Stimulated activated CD8-positive, alpha-beta memory T cell treated with anti-CD3 and anti-CD28 coated beads, Interleukin-12 subunit alpha, Interleukin-12 subunit beta, amount 100 ng/mL, for 1 hour (primary cell): ENCODE data around the gene PDE4A.
"Not testable (repeated sequence)": the region's sequence is repeated elsewhere in the genome, so short reads cannot be mapped to it uniquely, and the experiment has no call there.

ENCODE experiments used
- DNase-seq: peaks from one replicate; pipeline ENCODE4 v3.0.0-alpha.2; 2020; ENCODE audit warnings: low read depth

PDE4A gene

DNA sequence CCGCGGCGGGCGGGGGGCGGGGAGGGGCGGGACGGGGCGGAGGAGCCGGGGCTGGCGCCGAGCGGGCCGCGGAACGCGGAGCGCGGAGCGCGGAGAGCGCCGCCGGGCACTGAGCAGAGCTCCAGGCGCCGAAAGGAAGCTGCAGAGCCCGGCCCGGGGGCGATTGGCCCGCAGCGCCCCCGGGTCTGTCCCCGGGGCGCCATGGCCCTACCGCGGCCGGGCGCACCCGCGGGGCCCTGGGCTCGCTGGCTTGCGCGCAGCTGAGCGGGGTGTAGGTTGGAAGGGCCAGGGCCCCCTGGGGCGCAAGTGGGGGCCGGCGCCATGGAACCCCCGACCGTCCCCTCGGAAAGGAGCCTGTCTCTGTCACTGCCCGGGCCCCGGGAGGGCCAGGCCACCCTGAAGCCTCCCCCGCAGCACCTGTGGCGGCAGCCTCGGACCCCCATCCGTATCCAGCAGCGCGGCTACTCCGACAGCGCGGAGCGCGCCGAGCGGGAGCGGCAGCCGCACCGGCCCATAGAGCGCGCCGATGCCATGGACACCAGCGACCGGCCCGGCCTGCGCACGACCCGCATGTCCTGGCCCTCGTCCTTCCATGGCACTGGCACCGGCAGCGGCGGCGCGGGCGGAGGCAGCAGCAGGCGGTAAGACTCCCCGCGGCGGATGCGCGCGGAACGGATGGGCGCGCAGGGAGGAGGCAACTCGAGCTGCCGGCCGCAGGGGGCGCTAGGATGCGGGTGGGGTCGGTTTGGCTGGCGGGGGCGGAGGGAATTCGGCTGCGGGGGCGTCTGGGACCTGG lies at the start of gene PDE4A:
PDE4A (plus strand) TSS at position 95 of the 796 bp plus-strand sequence; CDS start at position 322, 227 bp downstream.
- DNase-seq = no peak

DNA sequence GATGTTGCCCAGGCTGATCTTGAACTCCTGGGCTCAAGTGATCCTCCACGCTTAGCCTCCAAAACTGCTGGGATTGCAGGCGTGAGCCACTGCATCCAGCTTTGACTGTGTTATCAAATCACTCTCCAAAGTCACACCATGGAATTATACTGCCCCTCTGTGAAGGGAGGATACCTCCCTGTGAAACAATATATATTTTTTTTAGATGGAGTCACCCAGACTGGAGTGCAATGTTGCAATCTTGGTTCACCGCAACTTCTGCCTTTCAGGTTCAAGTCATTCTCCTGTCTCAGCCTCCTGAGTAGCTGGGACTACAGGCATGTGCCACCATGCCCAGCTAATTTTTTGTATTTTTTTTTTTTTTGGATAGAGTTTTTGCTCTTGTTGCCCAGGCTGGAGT lies 47.6 kb upstream of the PDE4A start:
- DNase-seq = no peak

DNA sequence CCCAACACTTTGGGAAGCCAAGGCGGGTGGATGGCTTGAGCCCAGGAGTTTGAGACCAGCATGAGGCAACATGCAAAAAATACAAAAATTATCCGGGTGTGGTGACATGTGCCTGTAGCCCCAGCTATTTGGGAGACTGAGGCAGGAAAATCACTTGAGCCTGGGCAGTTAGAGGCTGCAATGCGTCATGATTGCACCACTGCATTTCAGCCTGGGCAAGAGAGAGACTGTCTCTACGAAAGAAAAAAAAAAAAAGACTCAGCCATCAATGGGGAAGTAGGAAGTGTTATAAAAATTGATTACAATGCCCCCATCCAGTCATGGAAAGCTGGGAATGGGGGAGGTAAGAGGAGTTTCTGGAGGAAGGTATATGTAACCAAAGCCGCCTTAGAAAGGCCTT lies 45.4 kb upstream of the PDE4A start:
- DNase-seq = no peak

DNA sequence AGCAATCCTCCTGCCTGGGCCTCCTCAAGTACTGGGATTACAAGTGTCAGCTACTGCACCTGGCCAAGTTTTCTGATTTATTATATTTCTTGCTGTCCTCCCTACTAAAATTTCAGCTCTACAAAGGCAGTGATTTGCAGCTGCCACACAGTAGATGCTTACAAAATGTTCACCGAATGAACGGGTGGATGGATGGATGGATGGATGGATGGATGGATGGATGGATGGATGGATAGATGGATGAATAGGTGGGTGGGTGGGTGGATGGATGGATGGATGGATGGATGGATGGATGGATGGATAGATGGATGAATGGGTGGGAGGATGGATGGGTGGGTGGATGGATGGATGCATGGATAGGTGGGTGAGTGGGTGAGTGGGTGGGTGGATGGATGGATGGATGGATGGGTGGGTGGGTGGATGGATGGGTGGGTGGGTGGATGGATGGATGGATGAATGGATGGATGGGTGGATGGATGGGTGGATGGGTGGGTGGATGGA lies 43.1 kb upstream of the PDE4A start:
- not testable (repeated sequence) for DNase-seq

DNA sequence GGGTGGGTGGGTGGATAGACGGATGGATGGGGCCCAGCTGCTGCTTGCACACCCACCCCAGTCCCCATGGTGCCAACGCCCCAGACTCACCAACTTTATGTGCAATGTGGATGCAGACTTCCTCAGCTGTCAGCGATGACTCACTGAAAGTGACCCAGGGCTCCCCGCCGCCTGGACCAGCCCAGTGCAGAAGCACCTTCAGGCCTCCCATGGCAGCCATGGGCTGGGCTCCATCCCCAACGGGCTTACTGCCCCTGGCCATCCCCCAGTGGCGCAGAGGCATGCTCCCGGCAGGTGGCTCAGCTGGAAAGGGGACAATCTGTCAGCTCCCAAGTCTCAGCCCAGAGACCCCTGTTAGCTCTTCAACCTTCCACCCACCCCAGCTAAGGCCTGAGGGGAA lies 42.2 kb upstream of the PDE4A start:
- DNase-seq = no peak

DNA sequence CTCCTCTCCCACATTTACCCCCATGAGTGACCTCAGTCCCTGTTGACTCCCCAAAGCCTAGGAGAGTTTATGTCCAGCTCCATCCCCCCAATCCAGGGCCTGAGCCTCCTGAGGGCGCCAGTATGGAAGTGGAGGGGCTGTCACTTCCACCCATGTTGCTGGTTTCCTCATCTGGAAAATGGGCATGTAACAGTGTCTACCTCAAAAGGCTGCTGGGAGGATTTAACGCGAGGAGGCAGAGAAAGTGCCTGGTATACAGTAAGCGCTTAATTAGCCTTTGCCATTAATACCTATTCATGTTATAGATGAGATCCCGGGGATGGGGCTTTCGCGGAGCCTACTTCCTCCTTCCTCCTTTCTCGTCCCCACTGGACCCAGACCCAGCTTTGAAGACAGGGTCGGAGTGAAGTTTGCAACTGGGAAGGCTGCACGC lies 40.4 kb upstream of the PDE4A start:
- DNase-seq = no peak

DNA sequence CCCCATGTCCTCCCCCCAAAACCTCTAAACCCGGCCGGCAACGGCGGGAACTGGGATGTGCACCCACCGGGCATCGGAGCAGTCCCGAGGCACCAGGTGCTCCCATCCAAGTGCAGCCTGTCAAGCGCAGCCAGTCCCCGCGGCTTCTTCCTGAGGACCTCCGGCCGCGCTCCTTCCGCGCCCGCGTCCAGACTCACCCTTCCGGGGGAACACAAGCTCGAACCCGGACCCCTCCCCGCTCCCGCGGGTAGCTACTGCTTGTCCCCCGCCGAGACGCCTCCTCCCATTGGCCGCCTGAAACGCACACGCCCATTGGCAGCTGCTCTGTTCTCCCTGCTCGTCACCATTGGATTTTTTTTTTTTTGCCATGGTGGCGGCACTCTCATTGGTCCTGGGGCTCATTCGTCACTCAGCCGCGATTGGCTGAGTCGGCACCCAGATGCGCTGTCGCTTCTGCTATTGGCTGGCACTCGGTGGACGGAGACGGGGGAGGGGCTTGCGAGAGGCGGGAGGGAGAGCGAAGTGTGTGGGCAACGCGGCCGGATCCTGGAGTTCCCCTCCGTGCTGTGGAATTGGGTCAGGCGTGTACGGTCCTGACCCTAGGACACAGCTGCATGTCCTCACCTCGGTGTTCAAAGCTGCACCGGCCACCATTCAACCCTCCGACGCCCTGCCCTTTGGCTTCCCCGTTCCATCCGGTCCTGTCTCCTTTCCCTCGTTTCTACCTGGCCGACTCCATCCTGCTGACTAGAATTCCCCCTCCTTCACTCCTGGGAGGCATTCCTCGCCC lies 39.8 kb upstream of the PDE4A start, which contains the start of gene TYK2:
TYK2 (minus strand) TSS at position 260 of the 790 bp plus-strand sequence. CDS start 2,166 bp downstream, outside the sequence.
- DNase-seq = peak; percentile 93

DNA sequence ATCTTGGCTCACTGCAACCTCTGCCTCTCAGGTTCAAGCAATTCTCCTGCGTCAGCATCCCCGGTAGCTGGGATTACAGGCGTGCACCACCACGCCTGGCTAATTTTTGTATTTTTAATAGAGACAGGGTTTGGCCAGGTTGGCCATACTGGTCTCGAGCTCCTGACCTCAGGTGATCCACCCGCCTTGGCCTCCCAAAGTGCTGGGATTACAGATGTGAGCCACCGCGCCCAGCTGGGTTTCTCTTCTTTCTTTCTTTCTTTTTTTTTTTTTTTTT lies 37.2 kb upstream of the PDE4A start:
- not testable (repeated sequence) for DNase-seq

DNA sequence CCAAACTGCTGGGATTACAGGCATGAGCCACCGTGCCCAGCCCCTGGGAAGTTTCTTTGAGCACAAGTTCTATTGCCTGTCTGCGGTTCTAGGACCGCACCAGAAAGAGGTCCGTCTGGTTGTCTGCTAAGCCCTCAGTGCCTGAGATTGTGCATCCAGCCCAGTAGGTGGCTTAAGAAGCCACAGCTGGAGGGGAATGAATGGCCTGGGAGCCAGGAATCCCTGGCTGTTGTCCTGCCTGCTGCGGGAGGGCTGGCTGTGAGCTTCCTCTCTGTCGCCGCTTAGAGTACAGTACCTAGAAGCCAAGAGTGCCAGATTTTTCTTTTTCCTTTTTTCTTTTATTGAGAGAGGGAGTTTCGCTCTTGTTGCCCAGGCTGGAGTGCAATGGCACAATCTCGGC lies 35.8 kb upstream of the PDE4A start:
- no peak for DNase-seq

DNA sequence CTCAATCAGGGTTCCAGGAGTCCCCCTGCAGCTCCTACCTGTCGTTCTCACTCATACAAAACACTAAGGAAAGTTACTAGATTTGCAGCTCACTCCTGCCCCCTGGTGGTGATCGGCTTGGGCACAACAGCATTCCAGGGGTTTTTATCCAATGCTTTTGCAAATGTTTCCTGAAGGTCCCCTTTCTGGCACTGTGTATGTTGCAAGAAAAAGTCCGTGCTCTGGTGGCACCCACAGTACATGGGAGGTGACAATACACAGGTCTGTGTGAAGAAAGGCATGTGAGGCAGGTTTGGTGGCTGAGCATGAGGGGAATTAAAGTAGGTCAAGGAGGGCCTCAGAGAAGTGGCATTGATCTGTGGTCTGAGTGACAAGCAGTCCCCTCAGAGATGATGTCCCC lies 31.4 kb upstream of the PDE4A start:
- DNase-seq = peak; percentile 83

DNA sequence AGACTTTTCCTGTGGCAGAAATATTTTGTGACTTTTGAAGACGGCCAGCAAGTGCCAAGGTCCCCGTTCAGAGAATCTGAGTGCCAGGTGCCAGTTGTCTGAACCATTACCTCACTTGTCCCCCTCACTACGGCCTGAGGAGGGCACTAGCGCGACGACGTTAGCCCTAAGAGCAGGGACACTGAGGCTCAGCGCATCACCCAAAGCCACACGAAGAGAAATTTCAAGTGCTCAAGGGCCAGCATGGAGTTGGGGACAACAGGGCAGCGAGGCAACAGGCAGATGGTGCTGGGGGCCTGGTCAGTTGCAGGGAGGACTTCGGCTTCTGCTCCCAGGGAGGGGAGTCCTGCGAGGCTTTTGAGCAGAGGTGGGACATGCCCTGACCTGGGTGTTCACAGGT lies 30.5 kb upstream of the PDE4A start:
- no peak for DNase-seq

DNA sequence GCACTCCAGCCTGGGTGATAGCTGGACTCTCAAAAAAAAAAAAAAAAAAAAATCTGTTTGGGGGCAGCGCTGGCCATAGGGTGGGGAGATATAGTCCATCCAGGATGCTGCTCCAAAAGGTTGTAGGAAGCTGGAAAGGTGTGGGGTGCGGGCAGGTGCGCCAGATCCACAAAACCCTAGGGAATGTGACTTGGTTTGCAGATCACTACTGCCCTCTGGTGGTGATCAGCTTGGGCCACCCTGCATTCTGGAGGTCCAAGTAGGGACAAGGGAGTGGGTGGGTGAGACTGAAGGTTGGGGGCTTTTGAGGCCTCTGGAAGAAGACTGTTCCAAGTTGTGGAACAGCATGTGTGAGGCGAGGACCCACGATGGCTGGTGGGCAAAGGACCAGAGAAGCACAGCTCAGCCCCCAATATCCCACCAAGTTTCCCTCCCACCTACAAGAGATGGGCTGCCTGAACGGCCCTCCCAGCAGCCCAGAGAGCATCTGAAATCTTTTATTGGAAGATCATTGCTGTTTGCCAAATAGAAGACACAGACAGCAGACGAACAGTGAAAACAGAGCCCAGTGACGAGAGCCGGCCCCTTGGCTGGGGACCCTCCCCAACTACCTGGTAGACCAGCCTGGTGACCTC lies 29.6 kb upstream of the PDE4A start:
- DNase-seq = peak; percentile 57

DNA sequence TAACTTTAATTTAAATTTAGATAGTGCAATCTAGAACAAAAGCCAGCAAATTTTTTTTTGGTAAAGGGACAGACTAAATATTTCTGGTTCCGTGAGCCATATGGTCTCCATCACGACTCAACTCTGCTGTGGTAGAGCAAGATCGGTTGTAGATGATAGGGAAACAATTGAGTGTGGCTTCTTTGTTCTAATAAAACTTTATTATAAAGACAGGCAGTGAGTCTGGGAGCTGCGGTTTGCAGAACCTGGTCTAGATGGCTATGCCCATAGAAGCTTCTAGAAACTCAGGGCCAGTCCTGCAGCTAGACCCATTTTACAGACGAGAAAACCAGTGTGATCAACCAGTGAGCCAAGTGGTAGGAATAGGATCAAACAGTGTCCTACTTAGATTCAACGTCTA lies 28.2 kb upstream of the PDE4A start:
- DNase-seq = no peak

DNA sequence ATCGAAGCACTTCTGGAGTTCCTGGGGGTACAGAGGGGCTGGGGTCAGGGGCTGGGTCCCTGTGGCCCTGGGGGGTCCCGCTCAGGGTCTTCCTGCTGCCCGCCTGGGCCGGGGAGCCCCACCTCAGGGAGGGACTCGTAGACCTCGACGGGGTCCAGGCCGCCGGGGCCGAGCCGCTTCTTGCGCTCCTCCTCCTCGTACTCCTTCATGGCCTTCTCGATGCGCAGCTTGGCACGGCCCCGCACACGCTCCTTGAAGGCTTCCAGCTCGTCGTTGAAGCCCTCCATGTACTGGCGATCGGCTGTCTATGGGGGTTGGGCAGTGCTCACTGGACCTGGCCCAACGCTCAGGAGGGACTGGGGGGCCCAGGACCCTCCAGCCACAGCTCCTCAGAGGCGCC lies 27.2 kb upstream of the PDE4A start:
- no peak for DNase-seq

DNA sequence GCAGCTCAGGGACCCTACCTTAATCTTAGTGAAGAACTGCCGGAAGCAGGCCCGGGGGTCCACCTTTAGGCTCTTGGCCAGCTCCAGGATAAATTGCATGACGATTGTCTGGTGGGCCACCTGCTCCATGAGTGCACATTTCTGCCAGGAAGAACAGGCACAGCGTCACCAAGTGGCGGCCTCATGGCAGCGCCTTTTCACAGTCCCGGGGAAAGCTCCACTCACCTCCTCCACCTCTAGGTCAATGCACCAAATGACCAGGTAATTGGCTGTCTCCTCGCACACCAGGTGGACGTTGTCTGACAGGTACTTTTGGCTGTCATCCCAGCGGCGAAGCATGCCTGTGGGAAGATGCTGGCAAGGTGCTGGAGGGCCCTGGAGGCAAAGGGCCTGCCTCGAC lies 25.3 kb upstream of the PDE4A start:
- DNase-seq = no peak

DNA sequence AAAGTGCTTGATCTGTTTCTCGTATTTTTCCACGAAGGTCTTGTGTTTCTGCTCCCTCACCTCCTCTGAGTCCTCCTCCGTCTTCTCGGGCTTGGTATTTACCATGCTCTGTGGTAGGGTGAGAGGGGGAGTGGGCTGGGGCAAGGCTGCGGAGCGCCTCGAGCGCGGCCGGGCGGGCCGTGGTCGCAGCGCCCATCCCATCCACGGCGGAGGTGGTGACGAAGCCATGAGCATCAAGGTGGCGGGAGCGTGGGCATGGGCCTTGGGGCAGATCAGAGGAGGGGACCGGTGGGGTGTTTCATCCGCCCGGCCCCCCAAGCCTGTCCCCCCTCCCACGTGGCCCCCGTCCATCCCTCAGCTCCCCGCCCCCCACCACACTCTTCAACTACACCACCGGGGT lies 24.9 kb upstream of the PDE4A start:
- no peak for DNase-seq

DNA sequence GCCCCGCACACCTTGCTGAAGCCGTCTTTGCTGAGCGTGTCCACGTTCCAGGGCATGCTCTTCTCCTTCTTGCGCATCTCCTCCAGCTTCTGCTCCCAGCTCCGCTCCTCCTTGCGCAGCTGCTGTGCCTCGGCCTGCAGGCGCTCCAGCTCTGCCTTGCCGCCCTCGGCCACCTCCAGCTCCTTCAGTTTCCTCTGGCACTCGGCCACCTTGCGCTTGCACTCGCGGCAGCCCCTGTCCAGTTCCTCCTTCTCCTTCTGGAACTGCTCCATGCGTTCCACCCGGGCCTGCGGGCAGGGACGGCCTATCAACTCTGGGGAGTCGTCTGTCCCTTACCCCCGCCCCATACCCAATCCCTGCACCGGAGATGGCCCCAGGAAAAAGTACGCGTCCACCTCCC lies 24.4 kb upstream of the PDE4A start:
- DNase-seq = no peak

DNA sequence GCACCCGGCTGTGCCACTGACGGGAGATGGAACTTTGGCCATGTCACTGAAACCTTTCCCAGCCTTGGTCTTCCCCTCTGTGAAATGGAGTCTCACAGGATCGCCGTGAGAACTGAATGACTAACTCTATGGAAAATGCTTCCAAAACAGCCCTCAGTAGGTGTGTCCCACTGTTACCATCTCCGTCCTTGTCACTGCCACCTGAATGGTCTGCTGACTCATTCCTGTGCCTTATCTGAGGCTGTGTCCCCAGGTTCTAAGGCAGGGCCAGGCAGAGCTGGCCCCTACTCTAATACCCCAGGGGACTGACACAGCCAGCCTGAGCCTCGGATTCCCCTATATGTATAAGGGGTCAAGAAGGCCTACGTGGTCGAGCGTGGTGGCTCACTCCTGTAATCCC lies 21.5 kb upstream of the PDE4A start:
- DNase-seq = no peak

DNA sequence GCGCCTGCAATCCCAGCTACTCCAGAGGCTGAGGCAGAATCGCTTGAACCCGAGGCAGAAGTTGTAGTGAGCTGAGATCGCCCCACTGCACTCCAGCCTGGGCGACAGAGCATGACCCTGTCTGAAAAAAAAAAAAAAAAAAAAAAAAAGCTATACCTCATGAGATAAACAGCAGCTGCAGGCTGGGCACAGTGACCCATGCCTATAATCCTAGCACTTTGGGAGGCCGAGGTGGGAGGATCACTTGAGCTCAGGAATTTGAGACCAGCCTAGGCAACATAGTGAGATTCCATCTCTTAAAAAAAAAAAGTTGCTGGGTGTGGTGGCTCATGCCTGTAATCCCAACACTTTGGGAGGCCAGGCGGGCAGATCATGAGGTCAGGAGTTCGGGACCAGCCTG lies 21.0 kb upstream of the PDE4A start:
- DNase-seq = not testable (repeated sequence)

DNA sequence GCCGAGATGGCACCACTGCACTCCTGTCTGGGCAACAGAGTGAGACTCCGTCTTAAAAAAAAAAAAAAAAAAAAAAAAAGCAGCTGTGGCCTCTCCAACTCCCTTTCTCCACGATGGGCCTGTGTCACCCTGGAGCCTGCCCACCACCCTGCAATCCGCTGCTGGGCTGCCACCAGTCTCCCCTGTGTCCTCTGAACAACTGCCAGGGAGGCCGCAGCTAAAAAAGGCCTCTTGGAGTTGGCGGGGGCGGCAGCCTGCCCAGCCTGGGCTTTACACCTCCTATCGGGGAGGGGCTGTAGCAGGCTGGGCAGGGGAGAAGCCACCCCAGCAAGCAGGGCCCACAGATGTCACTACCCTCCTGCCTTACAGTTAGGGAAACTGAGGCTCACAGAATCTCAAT lies 20.5 kb upstream of the PDE4A start:
- DNase-seq = no peak

DNA sequence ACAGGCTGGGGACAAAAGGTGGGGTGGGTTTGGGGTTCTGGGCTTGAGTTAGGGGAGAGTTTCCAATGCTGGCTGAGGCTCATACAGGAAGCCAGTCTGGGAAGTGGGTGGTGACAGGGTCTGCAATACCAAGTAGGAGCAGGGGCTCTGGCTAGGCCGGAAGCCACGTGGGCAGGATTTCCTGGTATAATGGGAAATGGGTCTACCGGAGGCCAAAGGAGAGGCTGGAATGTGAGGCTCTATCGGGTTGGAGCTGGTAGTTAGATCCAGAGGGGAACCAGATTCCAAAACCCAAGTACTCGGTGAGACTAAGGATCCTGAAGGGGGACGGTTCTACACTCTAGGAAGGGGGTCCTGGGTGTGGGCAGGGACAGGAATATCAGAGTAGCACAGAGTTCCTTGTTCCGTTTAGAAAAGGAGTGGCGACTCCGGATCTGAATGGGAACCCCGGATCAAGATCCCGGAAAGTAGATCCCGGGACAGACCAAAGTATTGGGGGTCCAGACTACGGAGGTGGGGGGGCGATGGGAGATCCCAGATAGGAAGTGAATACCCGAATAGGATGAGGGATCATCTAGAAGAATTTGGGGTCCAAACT lies 17.8 kb upstream of the PDE4A start:
- no peak for DNase-seq
